Measurements from ENCODE around the gene POLR3K.

Gene POLR3K

GRCh38 chr16:88613-89012 lies 35.2 kb upstream of the POLR3K start:
- POLR2A ChIA-PET, result no interaction called here
- CTCF ChIA-PET, result no interaction called here
- no peak for TF ChIP-seq SUZ12 (IDR thresholded peaks at IDR 0.05)
- no peak for TF ChIP-seq FOXK2 (IDR thresholded peaks at IDR 0.05)
- no peak for TF ChIP-seq HDGF (IDR thresholded peaks at IDR 0.05; ENCODE audit: borderline replicate concordance)
- TF ChIP-seq ZNF384 (IDR thresholded peaks at IDR 0.05), result no peak
- TF ChIP-seq BHLHE40 (IDR thresholded peaks at IDR 0.05; ENCODE audit: borderline replicate concordance), result no peak
- TF ChIP-seq SP1 (IDR thresholded peaks at IDR 0.05), result no peak
- no peak for TF ChIP-seq TARDBP (IDR thresholded peaks at IDR 0.05)
- no peak for DNase-seq (ENCODE audit: extremely low spot score)

GRCh38 chr16:86483-86952 lies 33.1 kb upstream of the POLR3K start:
- ChIA-PET POLR2A (interaction anchor here (0.6 kb wide), 1 partner anchor 598 kb away, joined by 3 read pairs; no protein-coding TSS in a partner anchor), CTCF (no interaction called here)
- TF ChIP-seq BHLHE40 (IDR thresholded peaks at IDR 0.05; ENCODE audit: borderline replicate concordance) (no peak), FOXA1 (IDR thresholded peaks at IDR 0.05) (no peak), FOXM1 (IDR thresholded peaks at IDR 0.05; ENCODE audit: borderline replicate concordance) (no peak), CTBP1 (IDR thresholded peaks at IDR 0.05; ENCODE audit: borderline replicate concordance) (no peak), ELF4 (IDR thresholded peaks at IDR 0.05) (no peak), FOXK2 (IDR thresholded peaks at IDR 0.05) (no peak), TARDBP (IDR thresholded peaks at IDR 0.05) (no peak), SP1 (IDR thresholded peaks at IDR 0.05) (no peak), ARNT (IDR thresholded peaks at IDR 0.05) (no peak), HDGF (IDR thresholded peaks at IDR 0.05; ENCODE audit: borderline replicate concordance) (no peak), L3MBTL2 (conservative IDR thresholded peaks at IDR 0.05) (no peak), NFRKB (IDR thresholded peaks at IDR 0.05) (no peak), SUZ12 (IDR thresholded peaks at IDR 0.05) (no peak), ZNF384 (IDR thresholded peaks at IDR 0.05) (no peak), LEF1 (IDR thresholded peaks at IDR 0.05; ENCODE audit: borderline replicate concordance) (no peak)
- TF ChIP-seq, protein P1, sequence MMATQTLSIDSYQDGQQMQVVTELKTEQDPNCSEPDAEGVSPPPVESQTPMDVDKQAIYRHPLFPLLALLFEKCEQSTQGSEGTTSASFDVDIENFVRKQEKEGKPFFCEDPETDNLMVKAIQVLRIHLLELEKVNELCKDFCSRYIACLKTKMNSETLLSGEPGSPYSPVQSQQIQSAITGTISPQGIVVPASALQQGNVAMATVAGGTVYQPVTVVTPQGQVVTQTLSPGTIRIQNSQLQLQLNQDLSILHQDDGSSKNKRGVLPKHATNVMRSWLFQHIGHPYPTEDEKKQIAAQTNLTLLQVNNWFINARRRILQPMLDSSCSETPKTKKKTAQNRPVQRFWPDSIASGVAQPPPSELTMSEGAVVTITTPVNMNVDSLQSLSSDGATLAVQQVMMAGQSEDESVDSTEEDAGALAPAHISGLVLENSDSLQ (IDR thresholded peaks at IDR 0.05), result no peak
- no peak for DNase-seq (ENCODE audit: extremely low spot score)

GRCh38 chr16:85865-86264 lies 32.5 kb upstream of the POLR3K start:
- CTCF ChIA-PET, result no interaction called here
- no peak for TF ChIP-seq ZNF384 (IDR thresholded peaks at IDR 0.05)
- no peak for TF ChIP-seq FOXK2 (IDR thresholded peaks at IDR 0.05)
- no peak for TF ChIP-seq NFRKB (IDR thresholded peaks at IDR 0.05)
- no peak for TF ChIP-seq SUZ12 (IDR thresholded peaks at IDR 0.05)
- no peak for TF ChIP-seq CTBP1 (IDR thresholded peaks at IDR 0.05; ENCODE audit: borderline replicate concordance)
- no peak for TF ChIP-seq FOXA1 (IDR thresholded peaks at IDR 0.05)
- no peak for TF ChIP-seq SP1 (IDR thresholded peaks at IDR 0.05)
- no peak for TF ChIP-seq TARDBP (IDR thresholded peaks at IDR 0.05)
- no peak for TF ChIP-seq ARNT (IDR thresholded peaks at IDR 0.05)
- TF ChIP-seq ELF4 (IDR thresholded peaks at IDR 0.05), result no peak
- no peak for TF ChIP-seq LEF1 (IDR thresholded peaks at IDR 0.05; ENCODE audit: borderline replicate concordance)
- no peak for TF ChIP-seq L3MBTL2 (conservative IDR thresholded peaks at IDR 0.05)
- TF ChIP-seq BHLHE40 (IDR thresholded peaks at IDR 0.05; ENCODE audit: borderline replicate concordance), result no peak
- POLR2A ChIA-PET, result no interaction called here
- DNase-seq (ENCODE audit: extremely low spot score), result no peak

GRCh38 chr16:85407-85782 lies 32.0 kb upstream of the POLR3K start:
- TF ChIP-seq LEF1 (IDR thresholded peaks at IDR 0.05; ENCODE audit: borderline replicate concordance) (no peak), FOXK2 (IDR thresholded peaks at IDR 0.05) (no peak), FOXM1 (IDR thresholded peaks at IDR 0.05; ENCODE audit: borderline replicate concordance) (no peak)
- POLR2A ChIA-PET, result no interaction called here
- CTCF ChIA-PET, result no interaction called here
- DNase-seq (ENCODE audit: extremely low spot score), result no peak

GRCh38 chr16:84718-85406 lies 31.5 kb upstream of the POLR3K start:
- TF ChIP-seq L3MBTL2 (conservative IDR thresholded peaks at IDR 0.05) (no peak), LEF1 (IDR thresholded peaks at IDR 0.05; ENCODE audit: borderline replicate concordance) (no peak), FOXA1 (IDR thresholded peaks at IDR 0.05) (no peak)
- ChIA-PET POLR2A (interaction anchor here (0.9 kb wide), 1 partner anchor 12 kb away, joined by 3 read pairs; the partner anchor contains the start of gene RHBDF1), CTCF (no interaction called here)
- no peak for DNase-seq (ENCODE audit: extremely low spot score)

GRCh38 chr16:83781-84615 lies 30.6 kb upstream of the POLR3K start:
- DNase-seq (ENCODE audit: extremely low spot score), result no peak
- ChIA-PET CTCF (interaction anchor here (0.7 kb wide), 1 partner anchor 17 kb away, joined by 3 read pairs; no protein-coding TSS in a partner anchor), POLR2A (interaction anchor here (0.9 kb wide), 1 partner anchor 12 kb away, joined by 3 read pairs; the partner anchor contains the start of gene RHBDF1)
- TF ChIP-seq, protein P1 (IDR thresholded peaks at IDR 0.05), result no peak
- TF ChIP-seq ZNF384 (IDR thresholded peaks at IDR 0.05) (no peak), ELF4 (IDR thresholded peaks at IDR 0.05) (no peak), L3MBTL2 (conservative IDR thresholded peaks at IDR 0.05) (no peak), ARNT (IDR thresholded peaks at IDR 0.05) (no peak), FOXA1 (IDR thresholded peaks at IDR 0.05) (no peak), TARDBP (IDR thresholded peaks at IDR 0.05) (no peak), SP1 (IDR thresholded peaks at IDR 0.05) (no peak), NFRKB (IDR thresholded peaks at IDR 0.05) (no peak), HDGF (IDR thresholded peaks at IDR 0.05; ENCODE audit: borderline replicate concordance) (no peak)
